CD14-positive monocyte (primary cell): ENCODE measurements around the gene MYH9. TPM values are rescaled to one million over a fixed set of nuclear protein-coding genes. Genes with fewer than 3 reads are reported as not detected.

Experiments used
- DNase-seq, 3 donors: peaks; one replicate each; pipeline ENCODE4 v3.0.0-alpha.2; 2011 to 2022
- H2AFZ ChIP-seq: 2 replicates; pipeline ENCODE4 v1.6.0; 2012; ENCODE audit warnings: mild to moderate bottlenecking, low read depth, low read length, inconsistent platforms; ENCODE audit not compliant: insufficient read depth, poor library complexity, severe bottlenecking
- H3K27ac ChIP-seq, 2 donors: 1 replicate in 1 of 2; 2 replicates in 1 of 2; pipeline ENCODE4 v1.5.1; 2012 to 2013; ENCODE audit warnings: low read length in 2 of 2, control low read depth in 1 of 2, inconsistent platforms in 1 of 2, low read depth in 1 of 2, mild to moderate bottlenecking in 1 of 2
- H3K27me3 ChIP-seq, 2 donors: one replicate each; pipeline versions ENCODE4 v1.6.0 to v1.6.1; 2011 to 2013; ENCODE audit warnings: low read length in 2 of 2; ENCODE audit not compliant: control insufficient read depth in 2 of 2, insufficient read depth in 2 of 2
- H3K36me3 ChIP-seq, 2 donors: replicated peaks in 1 of 2; 1 replicate in 1 of 2; 2 replicates in 1 of 2; pipeline versions ENCODE4 v1.5.1 to v1.6.1; 2012 to 2013; ENCODE audit warnings: low read length in 2 of 2, control low read depth in 1 of 2, inconsistent platforms in 1 of 2, mild to moderate bottlenecking in 1 of 2; ENCODE audit not compliant: insufficient read depth in 2 of 2, control insufficient read depth in 1 of 2
- H3K4me1 ChIP-seq, 2 donors: 1 replicate in 1 of 2; 2 replicates in 1 of 2; pipeline versions ENCODE4 v1.5.1 to v1.6.1; 2012 to 2013; ENCODE audit warnings: low read length in 2 of 2, control low read depth in 1 of 2, inconsistent platforms in 1 of 2, mild to moderate bottlenecking in 1 of 2, moderate library complexity in 1 of 2; ENCODE audit not compliant: insufficient read depth in 2 of 2, control insufficient read depth in 1 of 2
- H3K4me2 ChIP-seq: replicated peaks from 2 replicates; pipeline ENCODE3; 2012; ENCODE audit warnings: low read length, moderate library complexity, mild to moderate bottlenecking; ENCODE audit not compliant: poor library complexity, severe bottlenecking; ENCODE audit errors: extremely low read depth
- H3K4me3 ChIP-seq, 3 experiments: fragments of 200-600 bp in 1 of 3; sonication (generic) in 1 of 3; replicated peaks in 1 of 3; 1 replicate in 2 of 3; 2 replicates in 1 of 3; pipeline ENCODE4 v1.5.1; 2011 to 2013; ENCODE audit warnings: low read length in 3 of 3, mild to moderate bottlenecking in 3 of 3, control low read depth in 2 of 3, low read depth in 2 of 3, inconsistent platforms in 1 of 3, moderate library complexity in 1 of 3
- H3K79me2 ChIP-seq: 2 replicates; pipeline ENCODE4 v1.6.0; 2012; ENCODE audit warnings: mild to moderate bottlenecking, control low read depth, inconsistent platforms, low read length, moderate library complexity; ENCODE audit not compliant: insufficient read depth
- H3K9ac ChIP-seq: 2 replicates; pipeline ENCODE4 v1.6.0; 2017; ENCODE audit warnings: low read length, mild to moderate bottlenecking; ENCODE audit not compliant: insufficient read depth, poor library complexity, severe bottlenecking
- H3K9me3 ChIP-seq, 2 donors: replicated peaks in 1 of 2; 1 replicate in 1 of 2; 2 replicates in 1 of 2; pipeline versions ENCODE4 v1.5.1 to v1.6.1; 2012 to 2013; ENCODE audit warnings: low read length in 2 of 2, control low read depth in 1 of 2; ENCODE audit not compliant: control insufficient read depth in 1 of 2, insufficient read depth in 1 of 2
- H4K20me1 ChIP-seq: 2 replicates; pipeline ENCODE4 v1.6.0; 2012; ENCODE audit warnings: mild to moderate bottlenecking, low read length, control low read depth, moderate library complexity; ENCODE audit not compliant: insufficient read depth
- H3K27ac Mint-ChIP-seq, 7 donors: one replicate each; pipeline ENCODE4 v1.8.0; 2020; ENCODE audit warnings: mild to moderate bottlenecking in 7 of 7, mixed read lengths in 7 of 7, moderate library complexity in 6 of 7, inconsistent platforms in 2 of 7
- H3K27me3 Mint-ChIP-seq, 3 donors: one replicate each; pipeline ENCODE4 v1.8.0; 2021 to 2022; ENCODE audit warnings: low read depth in 3 of 3, mild to moderate bottlenecking in 3 of 3, mixed read lengths in 3 of 3, moderate library complexity in 3 of 3, inconsistent platforms in 1 of 3
- H3K36me3 Mint-ChIP-seq, 2 donors: one replicate each; pipeline ENCODE4 v1.8.0; 2020; ENCODE audit warnings: mixed read lengths in 2 of 2, inconsistent platforms in 1 of 2, mild to moderate bottlenecking in 1 of 2
- H3K4me1 Mint-ChIP-seq: one replicate; pipeline ENCODE4 v1.8.0; 2020; ENCODE audit warnings: mild to moderate bottlenecking, mixed read lengths
- H3K4me3 Mint-ChIP-seq, 2 donors: one replicate each; pipeline ENCODE4 v1.8.0; 2020; ENCODE audit warnings: mild to moderate bottlenecking in 2 of 2, mixed read lengths in 2 of 2, moderate library complexity in 1 of 2
- H3K9me3 Mint-ChIP-seq, 7 donors: one replicate each; pipeline ENCODE4 v1.8.0; 2020 to 2022; ENCODE audit warnings: mixed read lengths in 7 of 7, mild to moderate bottlenecking in 6 of 7, moderate library complexity in 6 of 7, inconsistent platforms in 2 of 7
- WGBS: methylation state at CpG from one replicate; pipeline ENCODE4 v1.1.5; 2013; ENCODE audit warnings: missing lambda C conversion rate; ENCODE audit not compliant: insufficient coverage; 5-methylcytosine and 5-hydroxymethylcytosine counted together
- intact Hi-C, 2 donors: fragments of 100-400 bp; cut with micrococcal nuclease; formaldehyde crosslinking; loops; one replicate each; pipeline versions ENCODE4 v1.15.0 to v1.15.1; 2023
- polyA plus RNA-seq, 3 donors: library from polyadenylated mRNA; depleted of rRNA in 1 of 3; unstranded in 2 of 3; stranded (reverse) in 1 of 3; fragments of 300-500 nt in 2 of 3; fragments of >200 nt in 1 of 3; fragmentation: Illumina TruSeq in 2 of 3; gene quantifications; 1 replicate in 2 of 3; 2 replicates in 1 of 3; pipeline ENCODE4 v1.2.3, GENCODE V29; 2012 to 2021
- TF ChIP-seq, protein P1 (sequence below): fragments of 200-600 bp; IDR thresholded peaks from one replicate; pipeline ENCODE4 v1.8.0; 2022; ENCODE audit warnings: antibody characterized with exemption, mild to moderate bottlenecking

The MYH9 gene
- polyA plus RNA-seq, 3 donors = 35.6 to 163 (median 79.5) TPM

DNA sequence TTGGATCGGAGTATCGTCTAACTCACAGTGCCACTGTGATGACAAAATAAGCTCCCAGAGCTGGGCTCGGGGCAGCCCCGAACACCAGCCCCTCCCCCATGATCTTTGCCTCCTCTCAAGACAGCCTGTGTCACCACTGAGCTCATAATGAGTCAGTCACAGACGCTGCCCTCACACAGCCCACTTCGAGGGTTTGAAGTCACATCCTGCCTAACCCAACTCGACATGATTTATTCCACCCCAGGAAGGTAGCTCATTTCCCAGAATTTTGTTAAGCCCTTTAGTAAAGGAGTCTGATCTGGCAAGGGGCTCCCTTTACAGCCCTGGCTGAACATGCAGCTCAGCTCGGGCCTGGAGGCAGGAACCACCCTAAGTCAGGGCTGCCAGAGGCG, 22.8 kb downstream of the MYH9 start:
- peaks cover 100% of the 10 kb centered on the region for H4K20me1 ChIP-seq
- DNase-seq = peak; percentile 87 to 97 (median 89)

DNA sequence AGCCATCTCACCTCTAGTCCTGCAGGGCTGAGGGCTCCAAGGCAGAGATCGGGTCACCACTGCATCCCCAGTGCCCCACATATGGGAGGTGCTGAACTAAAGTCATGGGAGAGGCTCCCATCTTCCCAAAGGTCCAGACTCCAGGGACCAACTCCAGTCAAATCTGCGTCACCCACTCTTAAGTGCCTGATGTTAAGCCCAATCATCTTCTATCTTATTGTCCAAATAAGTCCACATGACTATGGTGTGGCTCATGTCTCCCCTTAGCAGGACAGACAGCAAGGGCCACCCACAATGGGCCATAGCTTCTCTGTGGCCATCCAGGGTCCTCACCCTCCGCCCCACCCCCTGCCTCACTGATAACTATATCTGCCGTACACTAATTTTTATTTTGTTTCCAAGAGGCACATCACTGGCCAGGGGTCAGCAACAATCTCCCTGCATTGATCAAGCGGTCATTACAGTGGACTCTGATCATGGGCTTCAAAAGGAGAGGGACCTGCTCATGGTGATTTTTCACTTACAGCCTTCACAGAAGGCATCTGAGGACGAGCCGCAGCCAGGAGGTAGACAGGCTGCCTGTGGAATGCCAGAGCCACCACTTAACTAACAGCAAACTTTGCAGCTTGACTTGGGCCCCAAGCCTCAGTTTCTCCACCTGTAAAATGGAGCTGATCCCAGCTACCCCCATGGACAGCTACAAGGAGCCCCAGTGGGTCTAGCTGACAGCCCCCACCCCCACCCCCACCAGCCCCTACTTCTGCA, 23.3 kb downstream of the MYH9 start:
- peaks cover 100% of the 10 kb centered on the region for H3K79me2 ChIP-seq
- Mint-ChIP-seq H3K4me1 (peaks cover 95% of the 10 kb centered on the region), H3K36me3 (peaks cover 40 to 72% of the 10 kb centered on the region in 2 donors), H3K27ac (peak overlapping the region; percentile 83 to 93 (median 92)), H3K27me3 (peaks cover 0 to 2% (median 1%) of the 10 kb centered on the region in 3 donors), H3K9me3 (no peaks in the 10 kb centered on the region), H3K4me3 (no peak overlapping the region)
- no peak overlapping the region for H2AFZ ChIP-seq
- DNase-seq = no peak
- H3K4me1 ChIP-seq = peaks cover 72 to 97% of the 10 kb centered on the region in 2 donors
- intact Hi-C loops = no loop called here
- H3K36me3 ChIP-seq = peaks cover 16 to 42% of the 10 kb centered on the region in 2 donors
- H3K27me3 ChIP-seq = no peaks in the 10 kb centered on the region
- TF ChIP-seq, protein P1, sequence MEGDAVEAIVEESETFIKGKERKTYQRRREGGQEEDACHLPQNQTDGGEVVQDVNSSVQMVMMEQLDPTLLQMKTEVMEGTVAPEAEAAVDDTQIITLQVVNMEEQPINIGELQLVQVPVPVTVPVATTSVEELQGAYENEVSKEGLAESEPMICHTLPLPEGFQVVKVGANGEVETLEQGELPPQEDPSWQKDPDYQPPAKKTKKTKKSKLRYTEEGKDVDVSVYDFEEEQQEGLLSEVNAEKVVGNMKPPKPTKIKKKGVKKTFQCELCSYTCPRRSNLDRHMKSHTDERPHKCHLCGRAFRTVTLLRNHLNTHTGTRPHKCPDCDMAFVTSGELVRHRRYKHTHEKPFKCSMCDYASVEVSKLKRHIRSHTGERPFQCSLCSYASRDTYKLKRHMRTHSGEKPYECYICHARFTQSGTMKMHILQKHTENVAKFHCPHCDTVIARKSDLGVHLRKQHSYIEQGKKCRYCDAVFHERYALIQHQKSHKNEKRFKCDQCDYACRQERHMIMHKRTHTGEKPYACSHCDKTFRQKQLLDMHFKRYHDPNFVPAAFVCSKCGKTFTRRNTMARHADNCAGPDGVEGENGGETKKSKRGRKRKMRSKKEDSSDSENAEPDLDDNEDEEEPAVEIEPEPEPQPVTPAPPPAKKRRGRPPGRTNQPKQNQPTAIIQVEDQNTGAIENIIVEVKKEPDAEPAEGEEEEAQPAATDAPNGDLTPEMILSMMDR = no peak
- H4K20me1 ChIP-seq = peaks cover 100% of the 10 kb centered on the region
- WGBS = 97% methylated on average over 6 of the region's 7 CpGs
- peak overlapping the region; percentile 55 to 95 for H3K27ac ChIP-seq
- no peak overlapping the region for H3K4me3 ChIP-seq
- H3K9me3 ChIP-seq = no peaks in the 10 kb centered on the region
- no peak overlapping the region for H3K9ac ChIP-seq
- no peak overlapping the region for H3K4me2 ChIP-seq

More for the DNA sequence above, 22.8 kb downstream of the MYH9 start:
- Histone ChIP-seq H3K9ac (no peak overlapping the region), H3K27ac (peak overlapping the region; percentile 55 to 95), H3K4me2 (no peak overlapping the region), H3K9me3 (no peaks in the 10 kb centered on the region), H3K36me3 (peaks cover 16 to 42% of the 10 kb centered on the region in 2 donors), H3K79me2 (peaks cover 100% of the 10 kb centered on the region), H2AFZ (no peak overlapping the region), H3K4me3 (no peak overlapping the region), H3K27me3 (no peaks in the 10 kb centered on the region), H3K4me1 (peaks cover 72 to 97% of the 10 kb centered on the region in 2 donors)
- Mint-ChIP-seq H3K27me3 (peaks cover 0 to 2% (median 1%) of the 10 kb centered on the region in 3 donors), H3K9me3 (no peaks in the 10 kb centered on the region), H3K27ac (peak overlapping the region; percentile 83 to 93 (median 92)), H3K36me3 (peaks cover 43 to 72% of the 10 kb centered on the region in 2 donors), H3K4me1 (peaks cover 96% of the 10 kb centered on the region), H3K4me3 (no peak overlapping the region)
- TF ChIP-seq, protein P1 = no peak
- intact Hi-C loops = no loop called here
- 6% methylated on average over 7 of the region's 9 CpGs for WGBS
